Tibial nerve (tissue), 4 donors: ENCODE data around the gene MALRD1. TPM values are rescaled to one million over a fixed set of nuclear protein-coding genes. Genes with fewer than 3 reads are reported as not detected.

Experiments used
- DNase-seq, 2 donors: peaks; one replicate each; pipeline ENCODE4 v3.0.0-alpha.2; 2019; ENCODE audit warnings: low spot score in 2 of 2
- H3K27ac ChIP-seq, 4 donors: fragments of 200-600 bp; sonication (generic) in 3 of 4; one replicate each; pipeline ENCODE4 v1.5.1; 2017 to 2019; ENCODE audit warnings: mild to moderate bottlenecking in 1 of 4
- H3K27me3 ChIP-seq, 2 donors: fragments of 200-600 bp; sonication (generic) in 1 of 2; one replicate each; pipeline versions ENCODE4 v1.5.1 to v1.6.0; 2017 to 2019
- H3K36me3 ChIP-seq, 3 donors: fragments of 200-600 bp; sonication (generic); one replicate each; pipeline ENCODE4 v1.5.1; 2018 to 2019
- H3K4me1 ChIP-seq, 4 donors: fragments of 200-600 bp; sonication (generic) in 3 of 4; one replicate each; pipeline ENCODE4 v1.5.1; 2017 to 2019
- H3K4me3 ChIP-seq, 4 donors: fragments of 200-600 bp; sonication (generic) in 3 of 4; one replicate each; pipeline ENCODE4 v1.5.1; 2017 to 2019; ENCODE audit warnings: mild to moderate bottlenecking in 1 of 4, moderate library complexity in 1 of 4
- H3K9me3 ChIP-seq, 4 donors: fragments of 200-600 bp; sonication (generic) in 3 of 4; one replicate each; pipeline ENCODE4 v1.5.1; 2017 to 2019
- EP300 ChIP-seq, 2 donors: sonication (generic); formaldehyde crosslinking; IDR thresholded peaks; one replicate each; pipeline ENCODE4 v1.6.1; 2017; ENCODE audit warnings: antibody characterized with exemption in 2 of 2, mild to moderate bottlenecking in 1 of 2
- POLR2A ChIP-seq, 2 donors: fragments of 450-650 bp; IDR thresholded peaks; one replicate each; pipeline ENCODE4 v1.6.1; 2017; ENCODE audit warnings: antibody characterized with exemption in 2 of 2, mild to moderate bottlenecking in 2 of 2, moderate library complexity in 2 of 2
- WGBS, 2 donors: methylation state at CpG; one replicate each; pipeline ENCODE4 v1.1.5; 2018; 5-methylcytosine and 5-hydroxymethylcytosine counted together
- total RNA-seq, 4 donors: library from RNA; depleted of rRNA; stranded (reverse); fragments of >200 nt; gene quantifications; one replicate each; pipeline ENCODE4 v1.1.0, GENCODE V29; 2016
- TF ChIP-seq, protein P1 (sequence below), 5 experiments: fragments of 200-600 bp in 3 of 5; fragments of 450-650 bp in 2 of 5; sonication (generic) in 3 of 5; IDR thresholded peaks; one replicate each; pipeline ENCODE4 v1.5.1; 2016 to 2019; ENCODE audit warnings: antibody characterized with exemption in 5 of 5, mild to moderate bottlenecking in 3 of 5, moderate library complexity in 2 of 5

MALRD1 gene
- total RNA-seq, 4 donors from 2014 or later: 1.3 to 5.4 (median 3.6) TPM; not detected in 1

DNA sequence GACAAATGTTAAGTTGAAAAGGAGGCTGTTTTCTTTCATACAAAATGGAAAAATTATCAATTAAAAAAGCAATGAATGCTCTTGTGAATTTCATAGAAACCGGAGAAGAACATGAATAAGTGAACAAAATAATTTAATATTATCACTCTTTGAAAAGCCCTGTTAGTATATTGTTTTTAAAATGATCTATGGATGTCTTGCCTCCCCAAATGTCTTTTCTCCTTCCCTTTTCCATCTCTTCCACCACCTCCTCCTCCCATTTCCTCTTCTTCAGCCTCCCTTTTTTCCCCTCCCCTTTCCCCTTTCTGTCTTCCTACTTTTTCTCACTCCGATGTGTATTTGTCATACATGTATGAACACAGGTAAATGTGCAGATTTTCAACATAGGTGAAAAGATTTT lies 234.7 kb downstream of the MALRD1 start:
- Histone ChIP-seq H3K27ac (no peak overlapping the region), H3K4me3 (no peak overlapping the region)
- WGBS, 2 donors: 83 to 88% methylated on average over 2 of the region's 2 CpGs

DNA sequence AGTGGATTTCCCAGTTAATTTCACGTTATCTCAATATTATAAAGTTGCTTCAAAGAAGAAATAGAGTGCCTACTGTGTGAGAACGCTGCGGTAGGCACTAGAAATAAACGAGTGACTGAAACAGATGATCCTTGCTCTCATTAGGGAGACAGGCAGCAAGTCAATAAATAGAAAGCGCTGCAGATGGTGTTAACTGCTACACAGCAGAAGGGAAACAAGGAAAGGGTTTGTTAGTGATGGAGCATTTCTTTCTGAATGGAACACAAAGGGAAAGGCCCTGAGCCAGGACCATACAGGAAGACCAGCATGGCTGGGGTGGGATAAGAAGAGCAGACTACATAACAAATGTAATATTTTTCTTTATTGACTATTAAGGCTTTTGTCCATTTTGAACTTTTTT lies 235.2 kb downstream of the MALRD1 start:
- Histone ChIP-seq H3K27me3 (no peaks in the 10 kb centered on the region), H3K36me3 (no peaks in the 10 kb centered on the region), H3K4me3 (no peak overlapping the region), H3K27ac (no peak overlapping the region), H3K4me1 (no peaks in the 10 kb centered on the region), H3K9me3 (no peaks in the 10 kb centered on the region)
- 46 to 50% methylated on average over 5 of the region's 5 CpGs for WGBS, 2 donors
- TF ChIP-seq, protein P1, sequence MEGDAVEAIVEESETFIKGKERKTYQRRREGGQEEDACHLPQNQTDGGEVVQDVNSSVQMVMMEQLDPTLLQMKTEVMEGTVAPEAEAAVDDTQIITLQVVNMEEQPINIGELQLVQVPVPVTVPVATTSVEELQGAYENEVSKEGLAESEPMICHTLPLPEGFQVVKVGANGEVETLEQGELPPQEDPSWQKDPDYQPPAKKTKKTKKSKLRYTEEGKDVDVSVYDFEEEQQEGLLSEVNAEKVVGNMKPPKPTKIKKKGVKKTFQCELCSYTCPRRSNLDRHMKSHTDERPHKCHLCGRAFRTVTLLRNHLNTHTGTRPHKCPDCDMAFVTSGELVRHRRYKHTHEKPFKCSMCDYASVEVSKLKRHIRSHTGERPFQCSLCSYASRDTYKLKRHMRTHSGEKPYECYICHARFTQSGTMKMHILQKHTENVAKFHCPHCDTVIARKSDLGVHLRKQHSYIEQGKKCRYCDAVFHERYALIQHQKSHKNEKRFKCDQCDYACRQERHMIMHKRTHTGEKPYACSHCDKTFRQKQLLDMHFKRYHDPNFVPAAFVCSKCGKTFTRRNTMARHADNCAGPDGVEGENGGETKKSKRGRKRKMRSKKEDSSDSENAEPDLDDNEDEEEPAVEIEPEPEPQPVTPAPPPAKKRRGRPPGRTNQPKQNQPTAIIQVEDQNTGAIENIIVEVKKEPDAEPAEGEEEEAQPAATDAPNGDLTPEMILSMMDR (IDR thresholded peaks at IDR 0.05): no peak
- TF ChIP-seq EP300 (IDR thresholded peaks at IDR 0.05): no peak
- no peak for TF ChIP-seq POLR2A (IDR thresholded peaks at IDR 0.05)
- no peak for DNase-seq

More for the DNA sequence above, 234.7 kb downstream of the MALRD1 start:
- Histone ChIP-seq H3K27me3 (no peaks in the 10 kb centered on the region), H3K4me1 (no peaks in the 10 kb centered on the region), H3K36me3 (no peaks in the 10 kb centered on the region), H3K9me3 (no peaks in the 10 kb centered on the region)
- TF ChIP-seq POLR2A (IDR thresholded peaks at IDR 0.05) (no peak), EP300 (IDR thresholded peaks at IDR 0.05) (no peak)
- TF ChIP-seq, protein P1 (IDR thresholded peaks at IDR 0.05): no peak
- no peak for DNase-seq

DNA sequence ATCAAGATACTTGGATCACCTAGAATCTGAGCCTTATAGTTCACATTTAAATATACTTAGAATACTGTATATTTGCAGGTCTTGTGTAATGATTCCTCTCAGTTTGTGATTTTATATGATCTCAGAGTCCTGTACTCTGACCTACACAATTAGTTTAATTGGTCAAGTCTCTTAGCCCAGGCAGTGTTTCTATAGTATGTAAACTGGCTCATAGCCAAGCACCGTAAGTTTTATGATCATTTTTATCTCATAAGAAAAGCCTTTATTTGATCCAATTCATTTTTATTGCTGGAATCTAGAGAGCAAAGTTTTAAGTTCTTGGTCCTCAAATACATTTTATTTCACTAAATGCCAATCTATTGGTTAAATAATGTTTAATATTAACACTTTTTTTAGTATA lies 242.2 kb downstream of the MALRD1 start:
- no peaks in the 10 kb centered on the region for H3K4me1 ChIP-seq
- TF ChIP-seq POLR2A (IDR thresholded peaks at IDR 0.05) (no peak), EP300 (IDR thresholded peaks at IDR 0.05) (no peak)
- TF ChIP-seq, protein P1 (IDR thresholded peaks at IDR 0.05): no peak
- no peak for DNase-seq
- no peaks in the 10 kb centered on the region for H3K27me3 ChIP-seq
- H3K9me3 ChIP-seq: no peaks in the 10 kb centered on the region
- H3K27ac ChIP-seq: no peak overlapping the region
- no peaks in the 10 kb centered on the region for H3K36me3 ChIP-seq
- no peak overlapping the region for H3K4me3 ChIP-seq
- WGBS, 2 donors: 11 to 21% methylated on average over 1 of the region's 1 CpG

DNA sequence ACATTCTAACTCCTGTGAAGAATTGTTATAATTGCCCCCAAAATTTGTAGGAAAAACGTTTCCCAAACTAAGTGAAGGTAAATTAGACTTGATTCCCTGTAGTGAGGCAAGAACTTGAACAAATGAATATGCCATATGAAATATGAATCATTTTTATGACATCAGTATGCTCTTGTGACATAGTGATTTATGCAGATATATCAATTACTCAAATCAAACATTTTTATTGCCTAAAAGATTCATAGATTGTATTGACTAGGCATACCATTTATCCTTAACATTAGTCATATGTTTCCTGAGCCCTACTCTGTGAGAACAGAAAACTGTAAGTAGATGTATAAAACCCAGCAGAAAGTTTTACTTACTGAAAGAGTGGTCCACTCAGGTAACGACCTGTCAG lies 245.6 kb downstream of the MALRD1 start:
- Histone ChIP-seq H3K9me3 (no peaks in the 10 kb centered on the region), H3K4me3 (no peak overlapping the region), H3K4me1 (no peaks in the 10 kb centered on the region), H3K27ac (no peak overlapping the region), H3K27me3 (no peaks in the 10 kb centered on the region), H3K36me3 (no peaks in the 10 kb centered on the region)
- no peak for DNase-seq
- TF ChIP-seq POLR2A (IDR thresholded peaks at IDR 0.05) (no peak), EP300 (IDR thresholded peaks at IDR 0.05) (no peak)
- TF ChIP-seq, protein P1 (IDR thresholded peaks at IDR 0.05): no peak
- WGBS, 2 donors: 62 to 72% methylated on average over 2 of the region's 2 CpGs

DNA sequence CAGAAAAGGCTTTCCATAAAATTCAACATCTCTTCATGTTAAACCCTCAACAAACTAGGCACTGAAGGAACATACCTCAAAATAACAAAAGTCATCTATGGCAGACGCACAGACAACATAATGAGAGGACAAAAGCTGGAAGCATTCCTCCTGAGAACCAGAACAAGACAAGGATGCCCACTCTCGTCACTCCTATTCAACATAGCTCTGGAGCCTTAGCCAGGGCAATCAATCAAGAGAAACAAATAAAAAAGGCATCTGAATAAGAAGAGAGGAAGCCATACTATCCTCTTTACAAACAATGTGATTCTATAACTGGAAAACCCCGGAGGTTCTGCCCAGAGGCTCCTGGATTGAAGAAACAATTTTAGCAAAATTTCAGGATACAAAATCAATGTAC lies 251.0 kb downstream of the MALRD1 start:
- H3K27ac ChIP-seq: no peak overlapping the region
- TF ChIP-seq, protein P1 (IDR thresholded peaks at IDR 0.05): no peak
- TF ChIP-seq EP300 (IDR thresholded peaks at IDR 0.05) (no peak), POLR2A (IDR thresholded peaks at IDR 0.05) (no peak)
- DNase-seq: no peak
- H3K27me3 ChIP-seq: peaks cover 0 to 2% of the 10 kb centered on the region in 2 donors
- no peaks in the 10 kb centered on the region for H3K9me3 ChIP-seq
- no peaks in the 10 kb centered on the region for H3K36me3 ChIP-seq
- no peaks in the 10 kb centered on the region for H3K4me1 ChIP-seq
- WGBS, 2 donors: 76 to 77% methylated on average over 3 of the region's 3 CpGs
- H3K4me3 ChIP-seq: no peak overlapping the region
